Measurements from ENCODE around the gene SLC12A5. TPM values are rescaled to one million over a fixed set of nuclear protein-coding genes. Genes with fewer than 3 reads are reported as not detected.

The SLC12A5 gene
- total RNA-seq, 1 donor from 2014 or later = 0.77 TPM

- Histone ChIP-seq H3K9ac (no peak overlapping the region), H3K4me3 (no peak overlapping the region), H3K27ac (no peak overlapping the region), H3K4me1 (peaks cover 5% of the 10 kb centered on the region), H2AFZ (replicated peaks) (no peak overlapping the region), H4K20me1 (ENCODE audit: low read depth) (no peaks in the 10 kb centered on the region), H3K79me2 (ENCODE audit: low read depth) (no peaks in the 10 kb centered on the region), H3K27me3 (no peaks in the 10 kb centered on the region), H3K9me3 (ENCODE audit: low read depth) (no peaks in the 10 kb centered on the region), H3F3A (ENCODE audit: low read depth) (no peaks in the 10 kb centered on the region), H3K36me3 (no peaks in the 10 kb centered on the region), H3K4me2 (no peak overlapping the region)
- DNase-seq (ENCODE audit: low spot score) = no peak
- TF ChIP-seq CTCF (IDR thresholded peaks at IDR 0.05) (no peak), EZH2phosphoT487 (IDR thresholded peaks at IDR 0.05) (no peak), EZH2 (IDR thresholded peaks at IDR 0.05) (no peak)
- no peaks in the 10 kb centered on the region for H3K9me3 Mint-ChIP-seq
- peak overlapping the region; percentile 9 for H3K4me3 Mint-ChIP-seq
- no peak overlapping the region for H3K27ac Mint-ChIP-seq
- no peaks in the 10 kb centered on the region for H3K36me3 Mint-ChIP-seq
- peaks cover 18% of the 10 kb centered on the region for H3K4me1 Mint-ChIP-seq
- peaks cover 2% of the 10 kb centered on the region for H3K27me3 Mint-ChIP-seq (ENCODE audit: insufficient read depth, low read depth)
Measured at GRCh38 chr20:45998761-45999160, 30.3 kb upstream of the SLC12A5 start.

DNA sequence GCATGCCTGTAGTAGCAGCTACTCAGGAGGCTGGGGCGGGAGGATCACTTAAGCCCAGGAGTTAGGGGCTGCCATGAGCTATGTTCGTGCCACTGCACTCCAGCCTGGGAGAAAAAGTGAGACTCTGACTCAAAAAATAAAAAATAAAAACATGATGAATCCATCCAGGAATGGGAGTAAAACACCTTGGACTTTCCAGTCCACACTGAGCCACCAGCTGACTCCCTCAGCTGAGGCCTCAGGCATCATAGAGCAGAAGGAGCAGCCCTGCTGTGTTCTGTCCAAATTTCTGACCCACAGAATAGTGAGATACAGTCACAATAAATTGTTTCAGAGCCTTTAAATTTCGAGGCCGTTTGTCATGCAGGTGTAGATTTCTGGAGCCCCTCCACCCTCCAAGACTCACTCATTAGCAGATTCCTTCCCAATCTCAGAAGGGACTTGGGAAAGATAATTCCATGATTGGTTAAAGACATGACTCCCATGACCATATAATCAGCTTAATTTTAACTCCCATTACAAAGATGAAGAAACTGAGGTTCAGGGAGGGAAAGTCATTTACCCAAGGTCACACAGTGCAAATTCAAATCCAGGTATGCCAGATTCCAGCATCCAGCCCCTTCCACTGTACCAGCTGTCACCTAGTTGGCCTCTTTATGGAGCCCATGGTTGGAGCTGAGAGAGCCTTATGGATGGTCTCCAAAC is 29.3 kb upstream of the SLC12A5 start:
- Histone ChIP-seq H3K79me2 (ENCODE audit: low read depth) (no peaks in the 10 kb centered on the region), H3K27ac (no peak overlapping the region), H2AFZ (replicated peaks) (no peak overlapping the region), H3F3A (ENCODE audit: low read depth) (no peaks in the 10 kb centered on the region), H4K20me1 (ENCODE audit: low read depth) (no peaks in the 10 kb centered on the region), H3K4me1 (peaks cover 5% of the 10 kb centered on the region), H3K36me3 (no peaks in the 10 kb centered on the region), H3K4me2 (no peak overlapping the region), H3K9ac (no peak overlapping the region), H3K9me3 (ENCODE audit: low read depth) (no peaks in the 10 kb centered on the region), H3K27me3 (no peaks in the 10 kb centered on the region), H3K4me3 (no peak overlapping the region)
- DNase-seq (ENCODE audit: low spot score) = no peak
- TF ChIP-seq EZH2 (IDR thresholded peaks at IDR 0.05) = no peak
- no peak for TF ChIP-seq CTCF (IDR thresholded peaks at IDR 0.05)
- no peak for TF ChIP-seq EZH2phosphoT487 (IDR thresholded peaks at IDR 0.05)
- H3K36me3 Mint-ChIP-seq = no peaks in the 10 kb centered on the region
- no peak overlapping the region for H3K27ac Mint-ChIP-seq
- no peak overlapping the region for H3K4me3 Mint-ChIP-seq
- H3K27me3 Mint-ChIP-seq (ENCODE audit: insufficient read depth, low read depth) = no peaks in the 10 kb centered on the region
- H3K9me3 Mint-ChIP-seq = no peaks in the 10 kb centered on the region
- H3K4me1 Mint-ChIP-seq = peaks cover 16% of the 10 kb centered on the region

DNA sequence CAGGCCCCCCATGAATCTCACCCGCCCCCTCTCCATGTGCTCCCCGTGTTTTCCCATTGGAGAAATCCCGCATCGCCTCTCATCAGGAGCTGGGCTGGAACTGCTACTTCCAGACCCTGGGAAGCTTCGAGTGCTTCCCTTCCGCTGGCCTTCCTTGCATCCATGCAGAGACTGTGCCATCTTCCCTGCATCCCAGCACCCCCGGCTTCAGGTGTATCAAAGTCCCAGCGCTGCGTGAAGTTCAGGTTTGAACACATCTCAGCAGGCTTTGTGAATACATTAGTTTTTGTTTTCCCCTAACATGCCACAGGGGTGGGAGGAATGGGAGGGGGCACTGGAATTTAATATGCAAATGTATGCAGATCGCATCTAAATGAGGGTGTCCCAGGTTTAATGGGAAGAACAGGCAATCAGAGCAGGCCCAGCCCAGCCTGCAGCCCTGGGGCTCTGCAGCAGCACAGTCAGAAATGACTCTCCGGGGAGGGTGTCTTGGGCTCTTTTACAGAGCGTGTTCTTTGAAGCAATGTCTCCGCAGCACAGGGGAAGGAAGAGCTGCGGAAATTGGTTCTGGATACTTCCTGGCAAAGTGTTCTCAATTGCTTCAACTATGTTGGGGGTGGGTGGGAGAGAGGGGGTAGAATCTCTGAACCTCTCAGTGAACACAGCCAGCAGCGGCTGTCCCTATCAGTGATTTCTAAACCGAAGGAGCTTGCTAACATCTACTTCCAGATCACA is 28.6 kb upstream of the SLC12A5 start:
- Histone ChIP-seq H3K79me2 (ENCODE audit: low read depth) (no peaks in the 10 kb centered on the region), H3K4me2 (no peak overlapping the region), H3K9me3 (ENCODE audit: low read depth) (no peaks in the 10 kb centered on the region), H3K27me3 (no peaks in the 10 kb centered on the region), H3K27ac (no peak overlapping the region), H3F3A (ENCODE audit: low read depth) (no peaks in the 10 kb centered on the region), H3K4me3 (no peak overlapping the region), H2AFZ (replicated peaks) (no peak overlapping the region), H3K36me3 (no peaks in the 10 kb centered on the region), H4K20me1 (ENCODE audit: low read depth) (no peaks in the 10 kb centered on the region), H3K4me1 (peaks cover 5% of the 10 kb centered on the region), H3K9ac (no peak overlapping the region)
- TF ChIP-seq EZH2 (IDR thresholded peaks at IDR 0.05) (no peak), CTCF (IDR thresholded peaks at IDR 0.05) (no peak), EZH2phosphoT487 (IDR thresholded peaks at IDR 0.05) (no peak)
- no peak for DNase-seq (ENCODE audit: low spot score)
- Mint-ChIP-seq H3K4me1 (peaks cover 19% of the 10 kb centered on the region), H3K9me3 (no peaks in the 10 kb centered on the region), H3K27ac (peak overlapping the region; percentile 42), H3K4me3 (no peak overlapping the region), H3K27me3 (ENCODE audit: insufficient read depth, low read depth) (peaks cover 3% of the 10 kb centered on the region), H3K36me3 (no peaks in the 10 kb centered on the region)

Data from neural progenitor cell (in vitro differentiated cells).